ENCODE data around the gene SND1. TPM values are rescaled to one million over a fixed set of nuclear protein-coding genes. Genes with fewer than 3 reads are reported as not detected.

The SND1 gene
- total RNA-seq, 6 experiments from 2014 or later: 217 to 259 (median 247) TPM

GRCh38 chr7:127949769-127950222 lies 297.8 kb downstream of the SND1 start:
- DNase-seq: no peak
- Mint-ChIP-seq H3K27me3 (ENCODE audit: insufficient read depth) (peaks cover 2% of the 10 kb centered on the region; the same call in 1 of the 2 replicates), H3K4me3 (no peak overlapping the region), H3K9me3 (no peaks in the 10 kb centered on the region), H3K36me3 (ENCODE audit: low read depth) (peaks cover 22% of the 10 kb centered on the region), H3K27ac (no peak overlapping the region; the same call in 1 of the 2 replicates), H3K4me1 (ENCODE audit: low read depth) (peaks cover 34% of the 10 kb centered on the region)
- no peak for TF ChIP-seq CTCF (IDR thresholded peaks at IDR 0.05)

DNA sequence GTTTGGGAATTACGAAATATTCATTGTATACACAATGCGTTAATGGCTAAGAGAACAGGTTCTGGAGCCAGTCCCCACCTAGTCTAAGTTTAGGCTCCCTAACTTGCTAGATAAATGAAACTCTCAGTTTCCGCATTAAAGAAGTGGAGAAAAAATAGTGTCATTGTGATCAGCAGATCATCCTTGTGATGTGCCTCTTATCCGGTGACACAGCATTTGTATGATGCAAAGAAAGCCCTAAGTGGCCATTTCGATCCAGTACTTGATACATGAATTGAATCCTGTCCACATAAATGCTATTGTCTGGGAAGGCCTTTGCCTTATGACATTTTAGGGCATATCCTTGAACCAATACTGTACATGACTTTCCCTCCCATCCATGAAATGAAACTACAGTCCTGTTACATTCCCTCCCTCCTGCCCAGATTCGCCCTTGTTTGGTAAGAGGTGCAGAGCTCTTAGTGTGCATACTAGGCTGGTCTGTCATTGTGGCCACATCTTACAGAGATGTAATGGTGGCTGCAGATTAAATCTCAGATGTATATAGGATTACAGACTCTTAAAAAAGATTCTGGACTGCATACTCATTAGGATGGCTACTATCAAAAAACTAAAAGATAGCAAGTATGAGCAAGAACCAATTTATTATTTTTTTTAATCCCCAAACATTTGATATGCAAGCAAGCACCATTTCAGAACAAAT lies 298.4 kb downstream of the SND1 start:
- Mint-ChIP-seq H3K27me3 (ENCODE audit: insufficient read depth) (peaks cover 2% of the 10 kb centered on the region; the same call in 1 of the 2 replicates), H3K27ac (no peak overlapping the region), H3K36me3 (ENCODE audit: low read depth) (peaks cover 22% of the 10 kb centered on the region), H3K9me3 (no peaks in the 10 kb centered on the region), H3K4me1 (ENCODE audit: low read depth) (peaks cover 34% of the 10 kb centered on the region), H3K4me3 (no peak overlapping the region)
- DNase-seq: no peak
- no peak for TF ChIP-seq CTCF (IDR thresholded peaks at IDR 0.05)

DNA sequence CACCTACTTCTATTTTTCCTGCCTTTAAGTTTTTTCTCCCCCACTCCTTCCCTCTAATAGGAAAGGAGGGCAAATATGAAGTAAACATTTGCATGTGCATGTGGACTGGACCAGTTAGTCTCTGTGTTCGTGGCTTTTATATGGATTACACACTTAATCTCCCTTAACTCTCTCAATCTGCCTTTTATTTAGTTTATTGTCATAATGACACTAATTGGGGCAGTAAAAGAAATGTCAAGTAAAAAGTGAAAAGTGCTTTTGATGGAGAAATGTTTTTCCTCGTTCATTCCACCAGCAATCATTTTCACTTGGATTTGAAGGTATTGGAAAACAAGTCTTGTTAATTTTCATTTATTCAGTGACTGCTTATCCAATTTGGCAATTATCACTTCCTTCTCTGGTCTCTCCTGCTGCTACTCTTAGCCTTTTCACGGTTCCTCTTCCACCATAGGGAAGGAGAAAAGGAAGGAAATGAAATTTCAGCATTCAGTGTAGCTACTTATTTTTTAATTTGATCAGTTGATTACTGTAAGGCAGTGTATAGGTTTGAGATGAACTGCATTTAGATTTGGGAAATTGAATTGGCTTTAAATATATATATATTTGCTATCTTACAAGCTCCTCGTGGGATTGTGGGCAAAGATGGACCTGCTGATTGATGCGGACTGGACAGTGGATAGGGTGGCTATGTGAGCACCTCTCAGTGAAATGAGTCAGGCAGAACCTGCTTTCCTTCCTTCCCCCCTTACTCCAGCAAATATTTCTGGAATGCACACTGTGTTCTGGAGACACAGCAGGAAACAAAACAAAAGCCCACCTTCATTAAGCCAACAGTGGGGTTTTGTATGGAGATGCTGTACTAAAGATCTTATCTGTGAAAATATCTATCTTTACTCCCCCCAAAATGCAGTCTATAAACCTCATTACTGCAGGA lies 301.7 kb downstream of the SND1 start:
- Mint-ChIP-seq H3K4me3 (no peak overlapping the region), H3K27ac (no peak overlapping the region), H3K9me3 (no peaks in the 10 kb centered on the region), H3K36me3 (ENCODE audit: low read depth) (peaks cover 12% of the 10 kb centered on the region), H3K27me3 (ENCODE audit: insufficient read depth) (peaks cover 2% of the 10 kb centered on the region; the same call in 1 of the 2 replicates), H3K4me1 (ENCODE audit: low read depth) (peaks cover 8% of the 10 kb centered on the region)
- no peak for DNase-seq
- TF ChIP-seq CTCF (IDR thresholded peaks at IDR 0.05): no peak

DNA sequence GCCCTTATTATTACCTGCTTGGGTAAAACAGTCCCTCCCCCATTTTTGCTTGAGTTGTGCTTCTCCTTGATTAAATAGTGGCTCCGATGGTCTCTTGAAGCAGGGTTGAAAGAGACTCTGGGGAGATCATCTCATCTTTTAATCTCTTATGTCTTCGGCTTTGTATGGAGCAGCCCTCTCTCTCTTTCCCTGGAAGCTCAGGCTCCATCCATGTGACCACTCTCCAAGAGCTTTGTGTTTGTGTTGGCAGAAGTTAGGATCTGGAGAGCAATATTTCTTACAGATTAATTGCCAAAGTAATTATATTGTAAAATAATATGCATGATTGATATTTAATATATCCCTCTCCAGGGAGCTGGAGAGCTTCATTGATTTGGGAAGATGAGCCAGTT lies 302.4 kb downstream of the SND1 start:
- H3K9me3 Mint-ChIP-seq: no peaks in the 10 kb centered on the region
- peaks cover 7% of the 10 kb centered on the region for H3K36me3 Mint-ChIP-seq (ENCODE audit: low read depth)
- H3K4me1 Mint-ChIP-seq (ENCODE audit: low read depth): peaks cover 2% of the 10 kb centered on the region
- TF ChIP-seq CTCF (IDR thresholded peaks at IDR 0.05): no peak
- H3K4me3 Mint-ChIP-seq: no peak overlapping the region
- H3K27me3 Mint-ChIP-seq (ENCODE audit: insufficient read depth): peaks cover 2% of the 10 kb centered on the region; the same call in 1 of the 2 replicates
- H3K27ac Mint-ChIP-seq: no peak overlapping the region
- no peak for DNase-seq

- no peak overlapping the region for H3K27ac Mint-ChIP-seq
These were observed 303.1 kb downstream of the SND1 start for GRCh38 chr7:127955051-127955531.

More at GRCh38 chr7:127955051-127955531, 303.1 kb downstream of the SND1 start:
- Mint-ChIP-seq H3K36me3 (ENCODE audit: low read depth) (peaks cover 9% of the 10 kb centered on the region), H3K4me3 (no peak overlapping the region), H3K9me3 (no peaks in the 10 kb centered on the region), H3K27me3 (ENCODE audit: insufficient read depth) (peaks cover 2% of the 10 kb centered on the region; the same call in 1 of the 2 replicates), H3K4me1 (ENCODE audit: low read depth) (no peaks in the 10 kb centered on the region; the same call in 1 of the 2 replicates)
- DNase-seq: no peak
- TF ChIP-seq CTCF (IDR thresholded peaks at IDR 0.05): no peak
